Nucleus accumbens (tissue), 56 donors: Measurements from ENCODE around the gene CD300LF.

Source experiments
- DNase-seq, 56 donors: peaks; one replicate each; lab custom pipeline; 2025; lab: John Stamatoyannopoulos, UW

Gene CD300LF

DNA sequence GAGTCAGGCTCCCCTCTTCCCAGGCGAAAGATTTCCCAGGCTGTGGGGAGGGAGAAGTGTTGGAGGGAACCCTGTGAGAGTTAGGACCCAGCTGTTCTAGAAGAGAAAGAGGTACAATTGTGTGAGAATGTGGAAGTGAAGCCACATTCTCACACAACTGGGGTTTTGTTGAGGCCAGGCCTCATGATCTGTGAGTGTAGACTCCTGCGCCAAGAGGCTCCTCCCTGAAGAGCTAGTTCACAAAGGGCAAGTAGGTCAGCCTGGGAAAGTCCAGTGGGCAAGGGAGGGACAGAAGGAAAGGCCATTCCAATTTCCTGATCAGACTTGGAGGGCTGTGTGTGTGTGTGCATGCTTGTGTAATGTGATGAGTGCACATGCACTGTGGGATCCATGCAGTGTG lies 15.2 kb downstream of the CD300LF start:
- no peak for DNase-seq

DNA sequence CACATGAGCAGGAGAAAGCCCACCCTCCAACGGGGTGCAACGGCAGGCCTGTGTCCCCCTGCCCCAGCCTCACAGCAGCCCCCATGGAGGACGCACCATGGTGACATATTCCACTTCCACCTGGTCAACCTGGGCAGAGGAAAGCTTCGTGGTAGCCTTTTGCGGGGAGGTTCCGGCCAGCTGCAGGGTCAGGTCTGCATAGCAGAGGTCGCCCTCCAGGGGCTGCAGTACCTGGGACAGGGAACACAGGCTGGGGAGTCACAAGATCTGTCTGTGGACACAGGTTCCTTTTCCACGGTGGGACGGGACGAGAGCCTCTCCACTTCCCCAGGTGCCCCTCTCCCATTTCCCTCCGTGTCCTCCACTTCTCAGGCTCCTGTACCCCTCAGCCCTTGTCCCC lies 17.1 kb downstream of the CD300LF start:
- DNase-seq = no peak

DNA sequence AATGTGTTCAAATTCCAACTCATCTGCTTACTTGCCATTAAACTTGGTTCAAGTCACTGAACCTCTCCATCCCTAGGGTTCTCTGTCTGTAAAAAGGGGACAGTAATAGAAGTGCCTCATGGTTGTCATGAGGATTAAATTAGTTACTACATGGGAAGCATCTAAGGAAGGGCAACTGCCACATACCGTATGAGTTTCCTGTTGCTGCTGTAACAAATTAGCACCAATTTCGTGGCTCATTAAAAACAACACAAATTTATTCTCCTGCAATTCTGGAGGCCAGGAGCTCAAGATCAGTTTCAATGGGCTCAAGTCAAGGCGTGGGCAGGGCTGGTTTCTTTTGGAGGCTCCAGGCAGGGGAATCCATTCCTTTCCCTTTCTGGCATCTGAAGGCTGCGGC lies 18.6 kb downstream of the CD300LF start:
- DNase-seq = no peak

DNA sequence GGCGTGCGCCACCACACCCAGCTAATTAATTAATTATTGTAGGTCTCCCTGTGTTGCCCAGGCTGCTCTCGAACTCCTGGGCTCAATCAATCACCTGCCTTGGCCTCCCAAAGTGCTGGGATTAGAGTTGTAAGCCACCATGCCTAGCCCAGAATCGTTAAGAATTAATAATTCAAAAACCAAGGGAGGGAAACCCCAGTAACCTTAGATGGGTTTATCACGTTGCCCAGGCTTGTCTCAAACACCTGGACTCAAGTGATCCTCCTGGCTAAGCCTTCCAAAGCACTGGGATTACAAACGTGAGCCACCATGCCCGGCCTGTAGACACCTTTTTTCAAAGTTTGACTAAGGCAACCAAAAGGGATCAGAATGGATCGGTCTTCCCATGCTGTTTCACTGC lies 21.6 kb downstream of the CD300LF start:
- no peak for DNase-seq

DNA sequence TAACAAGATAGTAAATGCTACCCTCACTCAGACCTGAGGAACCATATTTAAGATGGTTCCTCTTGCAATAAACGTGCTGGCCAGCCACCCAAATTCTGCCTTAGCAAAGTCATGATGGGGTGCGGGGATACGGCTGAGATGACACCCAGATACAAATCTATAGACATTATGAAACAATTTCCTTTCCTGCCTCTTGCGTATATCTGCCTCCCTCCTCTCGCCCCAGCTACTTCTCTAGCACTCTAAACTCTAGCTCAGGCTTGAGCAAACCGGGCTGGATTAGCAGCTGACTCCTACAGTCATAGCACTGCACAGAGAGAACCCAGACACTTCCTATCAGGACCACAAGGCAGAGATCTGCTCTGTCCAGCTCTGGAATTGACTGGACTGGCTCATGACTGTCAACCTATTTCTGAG lies 22.3 kb downstream of the CD300LF start:
- DNase-seq = no peak

GRCh38 chr17:74687886-74688285 lies 24.8 kb downstream of the CD300LF start:
- DNase-seq = no peak

DNA sequence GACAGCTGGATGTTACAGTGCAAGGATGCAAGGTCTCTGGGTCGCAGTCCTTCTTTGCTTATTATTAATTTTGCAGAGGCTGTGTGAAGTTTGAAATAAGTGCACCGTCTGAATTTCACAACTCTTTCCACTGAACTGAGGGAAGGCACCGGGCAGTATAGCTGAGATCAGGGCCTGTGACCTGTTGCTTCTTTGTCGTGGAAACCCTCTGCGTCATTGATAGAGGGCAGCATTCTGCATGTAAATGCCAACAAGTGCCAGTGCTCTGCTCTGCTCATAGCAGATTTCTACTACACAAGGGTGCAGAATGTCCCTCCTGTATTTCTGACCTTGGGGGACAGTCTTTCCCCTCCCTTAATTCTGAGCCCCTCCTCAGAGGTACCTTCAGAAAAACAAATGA lies 26.0 kb downstream of the CD300LF start:
- no peak for DNase-seq

- DNase-seq = no peak
Measured at GRCh38 chr17:74682471-74683190, 30.1 kb downstream of the CD300LF start.

GRCh38 chr17:74682028-74682427 lies 30.7 kb downstream of the CD300LF start:
- DNase-seq = no peak

DNA sequence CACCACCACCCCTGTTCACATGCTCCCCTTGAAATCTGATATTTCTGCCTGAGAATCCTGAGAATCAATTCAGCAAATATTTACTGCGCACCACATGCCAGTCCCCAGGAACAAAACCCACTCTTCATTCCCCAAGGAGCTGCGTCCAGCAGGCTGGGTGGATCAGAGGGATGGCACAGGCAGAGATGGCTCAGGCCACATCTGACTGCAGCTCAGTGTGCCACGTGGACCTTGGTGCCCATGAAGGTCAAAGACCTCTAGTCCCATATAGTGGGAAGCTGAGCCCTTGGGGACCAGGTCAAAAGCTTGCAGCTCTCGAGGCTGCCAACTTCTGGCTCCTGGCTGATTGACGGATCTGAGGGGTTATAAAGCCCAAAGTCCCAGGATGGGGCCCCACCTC lies 31.8 kb downstream of the CD300LF start:
- no peak for DNase-seq

GRCh38 chr17:74680213-74680612 lies 32.5 kb downstream of the CD300LF start:
- DNase-seq = no peak

DNA sequence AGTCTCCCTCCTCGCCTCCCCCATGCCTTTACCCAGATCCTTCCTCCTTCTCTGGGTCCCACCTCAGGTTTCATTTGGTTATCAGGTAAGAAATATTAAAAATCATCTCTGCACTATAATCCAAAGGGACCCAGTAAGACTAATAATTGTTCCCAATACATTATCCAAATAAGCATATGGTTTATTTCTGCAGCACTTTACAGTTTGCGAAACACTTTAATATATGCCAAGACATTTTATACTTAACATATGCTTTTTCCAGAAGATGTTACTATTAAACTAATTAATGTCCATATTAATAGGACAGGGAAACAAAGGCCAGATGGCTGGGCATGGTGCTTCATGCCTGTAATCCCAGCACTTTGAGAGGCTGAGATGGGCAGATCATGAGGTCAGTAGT lies 33.3 kb downstream of the CD300LF start:
- no peak for DNase-seq

DNA sequence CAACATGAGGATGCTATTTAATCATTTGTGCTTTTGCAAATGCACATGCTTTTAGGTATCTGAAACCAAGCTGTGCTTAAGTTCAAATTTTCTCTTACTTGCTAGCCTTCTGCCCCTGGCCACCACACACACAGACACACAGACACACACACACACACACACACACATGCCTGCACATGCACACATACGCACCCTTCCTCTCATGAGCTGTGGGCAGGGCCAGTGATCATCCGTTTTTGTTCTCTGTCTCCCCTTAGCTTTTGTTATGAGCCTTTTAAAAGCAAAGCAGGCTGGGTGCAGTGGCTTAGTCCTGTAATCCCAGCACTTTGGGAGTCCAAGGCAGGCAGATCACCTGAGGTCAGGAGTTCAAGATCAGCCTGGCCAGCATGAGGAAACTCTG lies 34.2 kb downstream of the CD300LF start:
- no peak for DNase-seq

GRCh38 chr17:74677558-74678466 lies 34.9 kb downstream of the CD300LF start:
- no peak for DNase-seq

GRCh38 chr17:74671031-74671771 lies 41.5 kb downstream of the CD300LF start:
- peak in 32 of 56 donors; percentile 2 to 64 (median 18) for DNase-seq

DNA sequence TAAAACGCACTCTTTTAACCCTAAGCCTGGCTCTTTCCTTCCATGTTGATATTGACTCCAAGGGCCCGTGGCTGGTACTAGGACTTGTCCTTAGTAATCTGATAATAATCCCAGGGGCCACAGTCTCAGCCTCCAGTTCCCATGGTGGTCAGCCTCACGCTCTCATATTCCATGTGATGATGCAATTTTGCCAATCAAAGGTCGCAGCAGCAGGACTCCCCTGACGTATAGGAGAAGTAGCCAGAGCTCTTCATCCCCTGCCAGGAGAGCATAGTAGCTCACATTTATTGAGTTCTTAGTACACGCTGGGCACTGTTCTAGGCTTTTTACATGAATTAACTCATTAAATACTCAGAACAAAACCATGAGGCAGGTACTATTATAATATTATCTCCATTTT lies 42.4 kb downstream of the CD300LF start:
- no peak for DNase-seq

DNA sequence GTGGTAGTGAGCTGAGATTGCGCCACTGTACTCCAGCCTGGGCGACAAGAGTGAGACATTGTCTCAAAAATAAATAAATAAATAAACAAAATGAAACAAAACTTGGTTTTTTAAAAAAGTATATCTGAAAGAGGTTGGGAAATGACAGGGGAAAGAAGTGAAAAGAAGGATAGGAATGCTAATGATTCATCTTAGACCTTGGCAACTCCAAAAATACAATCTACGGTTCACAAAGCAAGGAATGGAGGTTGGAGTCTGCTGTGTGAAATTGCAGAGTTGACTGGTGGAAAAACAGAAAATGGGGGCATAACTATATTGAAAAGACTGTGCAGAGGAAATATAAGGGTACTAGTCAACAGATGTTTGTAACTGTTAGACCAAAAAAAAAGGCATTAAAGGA lies 49.2 kb downstream of the CD300LF start:
- DNase-seq = no peak

- no peak for DNase-seq
Measured at GRCh38 chr17:74659889-74660288, 52.8 kb downstream of the CD300LF start.

DNA sequence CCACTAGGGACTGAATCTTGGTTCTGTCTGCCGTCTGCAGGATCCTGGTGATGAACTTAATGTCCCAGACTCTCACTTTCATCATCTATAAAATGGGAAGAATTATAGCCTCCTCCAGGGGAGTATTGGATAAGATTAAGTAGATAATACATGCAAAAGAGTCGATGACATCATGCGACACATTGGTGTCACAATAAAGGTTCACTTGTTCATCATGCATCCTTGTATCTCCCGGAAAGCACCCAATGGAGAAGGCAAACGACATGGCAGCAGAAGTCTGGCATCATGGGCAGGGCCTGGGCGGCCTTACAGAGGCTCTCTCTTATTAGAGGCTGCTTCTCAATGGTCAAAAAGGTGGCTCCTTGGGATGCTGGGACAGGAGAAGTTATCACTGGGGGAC lies 54.1 kb downstream of the CD300LF start:
- no peak for DNase-seq

- DNase-seq = no peak
Measured at GRCh38 chr17:74654742-74655141, 58.0 kb downstream of the CD300LF start.

- DNase-seq = no peak
Measured at GRCh38 chr17:74652020-74652419, 60.7 kb downstream of the CD300LF start.
